ENCODE measurements around the gene AP1G2.

AP1G2 gene, protein sequence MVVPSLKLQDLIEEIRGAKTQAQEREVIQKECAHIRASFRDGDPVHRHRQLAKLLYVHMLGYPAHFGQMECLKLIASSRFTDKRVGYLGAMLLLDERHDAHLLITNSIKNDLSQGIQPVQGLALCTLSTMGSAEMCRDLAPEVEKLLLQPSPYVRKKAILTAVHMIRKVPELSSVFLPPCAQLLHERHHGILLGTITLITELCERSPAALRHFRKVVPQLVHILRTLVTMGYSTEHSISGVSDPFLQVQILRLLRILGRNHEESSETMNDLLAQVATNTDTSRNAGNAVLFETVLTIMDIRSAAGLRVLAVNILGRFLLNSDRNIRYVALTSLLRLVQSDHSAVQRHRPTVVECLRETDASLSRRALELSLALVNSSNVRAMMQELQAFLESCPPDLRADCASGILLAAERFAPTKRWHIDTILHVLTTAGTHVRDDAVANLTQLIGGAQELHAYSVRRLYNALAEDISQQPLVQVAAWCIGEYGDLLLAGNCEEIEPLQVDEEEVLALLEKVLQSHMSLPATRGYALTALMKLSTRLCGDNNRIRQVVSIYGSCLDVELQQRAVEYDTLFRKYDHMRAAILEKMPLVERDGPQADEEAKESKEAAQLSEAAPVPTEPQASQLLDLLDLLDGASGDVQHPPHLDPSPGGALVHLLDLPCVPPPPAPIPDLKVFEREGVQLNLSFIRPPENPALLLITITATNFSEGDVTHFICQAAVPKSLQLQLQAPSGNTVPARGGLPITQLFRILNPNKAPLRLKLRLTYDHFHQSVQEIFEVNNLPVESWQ

GRCh38 chr14:23567186-23568020 is at the start of gene AP1G2:
TSS of gene AP1G2 (minus strand) at chr14:23567791. CDS start at chr14:23567314, 477 bp downstream.
- no peak for DNase-seq (ENCODE audit: low read depth)
- H3K4me3 ChIP-seq (ENCODE audit: control insufficient read depth, low read depth, low read length) = peak within 1 kb of the TSS; percentile 50
- TF ChIP-seq, protein P1, sequence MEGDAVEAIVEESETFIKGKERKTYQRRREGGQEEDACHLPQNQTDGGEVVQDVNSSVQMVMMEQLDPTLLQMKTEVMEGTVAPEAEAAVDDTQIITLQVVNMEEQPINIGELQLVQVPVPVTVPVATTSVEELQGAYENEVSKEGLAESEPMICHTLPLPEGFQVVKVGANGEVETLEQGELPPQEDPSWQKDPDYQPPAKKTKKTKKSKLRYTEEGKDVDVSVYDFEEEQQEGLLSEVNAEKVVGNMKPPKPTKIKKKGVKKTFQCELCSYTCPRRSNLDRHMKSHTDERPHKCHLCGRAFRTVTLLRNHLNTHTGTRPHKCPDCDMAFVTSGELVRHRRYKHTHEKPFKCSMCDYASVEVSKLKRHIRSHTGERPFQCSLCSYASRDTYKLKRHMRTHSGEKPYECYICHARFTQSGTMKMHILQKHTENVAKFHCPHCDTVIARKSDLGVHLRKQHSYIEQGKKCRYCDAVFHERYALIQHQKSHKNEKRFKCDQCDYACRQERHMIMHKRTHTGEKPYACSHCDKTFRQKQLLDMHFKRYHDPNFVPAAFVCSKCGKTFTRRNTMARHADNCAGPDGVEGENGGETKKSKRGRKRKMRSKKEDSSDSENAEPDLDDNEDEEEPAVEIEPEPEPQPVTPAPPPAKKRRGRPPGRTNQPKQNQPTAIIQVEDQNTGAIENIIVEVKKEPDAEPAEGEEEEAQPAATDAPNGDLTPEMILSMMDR (IDR thresholded peaks at IDR 0.05; ENCODE audit: control insufficient read depth, insufficient read depth, low read depth, low read length, missing control alignments) = no peak

DNA sequence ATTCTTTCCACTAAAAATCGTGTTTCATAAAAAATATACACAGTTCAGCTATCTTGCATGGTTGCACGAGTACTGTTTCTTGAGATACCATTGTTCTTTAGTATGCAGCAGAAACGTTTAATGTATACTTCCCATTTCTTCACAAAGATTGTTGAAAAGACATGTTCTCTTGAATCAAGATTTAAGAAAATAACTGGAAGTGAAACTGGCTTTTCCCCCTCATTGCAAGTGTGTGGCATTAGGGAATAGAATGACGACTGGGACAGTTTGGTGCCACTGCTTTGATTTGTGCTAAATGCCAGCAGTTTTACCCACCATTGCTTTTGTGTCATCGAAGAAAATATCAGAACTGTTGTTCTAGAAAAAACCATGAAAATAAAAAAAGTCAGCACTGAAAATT is 48.3 kb upstream of the AP1G2 start:
- no peak for DNase-seq (ENCODE audit: low read depth)
- TF ChIP-seq, protein P1 (IDR thresholded peaks at IDR 0.05; ENCODE audit: control insufficient read depth, insufficient read depth, low read depth, low read length, missing control alignments) = no peak

GRCh38 chr14:23614395-23614828 is 46.8 kb upstream of the AP1G2 start:
- TF ChIP-seq, protein P1 (IDR thresholded peaks at IDR 0.05; ENCODE audit: control insufficient read depth, insufficient read depth, low read depth, low read length, missing control alignments) = no peak
- H3K4me3 ChIP-seq (ENCODE audit: control insufficient read depth, low read depth, low read length) = no peak overlapping the region
- DNase-seq (ENCODE audit: low read depth) = no peak

More for the DNA sequence above, 48.3 kb upstream of the AP1G2 start:
- no peak overlapping the region for H3K4me3 ChIP-seq (ENCODE audit: control insufficient read depth, low read depth, low read length)

GRCh38 chr14:23613242-23614070 is 45.9 kb upstream of the AP1G2 start:
- TF ChIP-seq, protein P1 (IDR thresholded peaks at IDR 0.05; ENCODE audit: control insufficient read depth, insufficient read depth, low read depth, low read length, missing control alignments) = no peak
- H3K4me3 ChIP-seq (ENCODE audit: control insufficient read depth, low read depth, low read length) = no peak overlapping the region
- no peak for DNase-seq (ENCODE audit: low read depth)

DNA sequence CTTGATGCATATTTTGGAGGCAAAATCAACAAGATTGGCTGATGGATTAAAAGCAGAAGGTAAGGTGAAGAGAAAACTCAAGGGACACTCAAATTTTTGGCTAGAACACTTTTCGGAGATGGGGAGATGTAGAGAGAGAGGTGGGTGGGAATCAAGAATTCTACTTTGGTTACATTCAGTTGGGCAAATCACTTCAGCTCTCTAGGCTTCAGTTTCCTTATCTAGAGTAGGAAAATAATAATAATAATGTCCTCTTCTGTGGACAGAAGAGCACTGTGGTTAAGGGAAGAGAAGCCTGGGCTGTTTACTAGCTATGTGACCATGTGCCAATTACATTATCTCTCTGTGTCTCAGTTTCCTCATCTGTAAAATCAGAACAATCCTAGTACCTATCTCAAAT is 45.2 kb upstream of the AP1G2 start:
- TF ChIP-seq, protein P1 (IDR thresholded peaks at IDR 0.05; ENCODE audit: control insufficient read depth, insufficient read depth, low read depth, low read length, missing control alignments) = no peak
- no peak overlapping the region for H3K4me3 ChIP-seq (ENCODE audit: control insufficient read depth, low read depth, low read length)
- no peak for DNase-seq (ENCODE audit: low read depth)
